H1 (cell line): ENCODE data around the gene CIB4. TPM values are rescaled to one million over a fixed set of nuclear protein-coding genes. Genes with fewer than 3 reads are reported as not detected.

ENCODE experiments used
- CTCF ChIA-PET: fragments of 300-600 bp; sonication (Branson Sonifier 250); formaldehyde crosslinking; loops from one replicate; lab custom pipeline; 2021; ENCODE audit not compliant: partially characterized antibody; lab: Charles Lee
- POLR2A ChIA-PET: fragments of 300-600 bp; sonication (Branson Sonifier 250); formaldehyde crosslinking; loops from one replicate; lab custom pipeline; 2021; ENCODE audit warnings: inconsistent platforms; ENCODE audit not compliant: partially characterized antibody; lab: Charles Lee
- DNase-seq, 2 experiments: peaks; one replicate each; pipeline versions ENCODE4 v3.0.0 to v3.0.0-alpha.2; 2010 to 2022; ENCODE audit warnings: low spot score in 2 of 2, low read depth in 1 of 2, mixed read lengths in 1 of 2
- FAIRE-seq: peaks from 2 replicates; lab custom pipeline; 2011; peaks lifted over from hg19 to GRCh38; lab: Jason Lieb, UNC
- H2AFZ ChIP-seq: 2 replicates; pipeline ENCODE4 v1.8.1; 2012; ENCODE audit warnings: low read length, inconsistent platforms
- H2AK5ac ChIP-seq: 2 replicates; pipeline ENCODE4 v1.6.1; 2013; ENCODE audit warnings: low read depth, low read length
- H2BK120ac ChIP-seq: replicated peaks from 2 replicates; pipeline ENCODE3; 2013; ENCODE audit warnings: low read depth, low read length, inconsistent platforms
- H2BK12ac ChIP-seq: 2 replicates; pipeline ENCODE4 v1.6.1; 2013; ENCODE audit warnings: low read depth, low read length
- H2BK15ac ChIP-seq: 2 replicates; pipeline ENCODE4 v1.6.1; 2013; ENCODE audit warnings: low read length
- H2BK20ac ChIP-seq: 2 replicates; pipeline ENCODE4 v1.6.1; 2013; ENCODE audit warnings: low read length
- H2BK5ac ChIP-seq: 2 replicates; pipeline ENCODE4 v1.6.1; 2013; ENCODE audit warnings: low read depth, low read length
- H3K14ac ChIP-seq: 2 replicates; pipeline ENCODE4 v1.6.1; 2013; ENCODE audit warnings: inconsistent platforms; ENCODE audit not compliant: insufficient read length
- H3K18ac ChIP-seq: 2 replicates; pipeline ENCODE4 v1.6.1; 2013; ENCODE audit warnings: low read length; ENCODE audit errors: extremely low read depth
- H3K23ac ChIP-seq: 2 replicates; pipeline ENCODE4 v1.6.1; 2013; ENCODE audit warnings: inconsistent platforms; ENCODE audit not compliant: insufficient read length
- H3K23me2 ChIP-seq: 2 replicates; pipeline ENCODE4 v1.6.1; 2013; ENCODE audit warnings: low read depth, low read length
- H3K27ac ChIP-seq: 2 replicates; pipeline ENCODE4 v1.6.1; 2011; ENCODE audit warnings: low read depth, low read length, inconsistent platforms
- H3K27me3 ChIP-seq, 4 experiments: replicated peaks in 1 of 4; 1 replicate in 1 of 4; 2 replicates in 3 of 4; pipeline versions ENCODE4 v1.6.1 to v1.8.1; 2011 to 2013; ENCODE audit warnings: low read length in 3 of 4, mild to moderate bottlenecking in 3 of 4, inconsistent platforms in 2 of 4, mixed read lengths in 2 of 4, moderate library complexity in 1 of 4; ENCODE audit not compliant: control insufficient read depth in 3 of 4, insufficient read depth in 3 of 4; ENCODE audit errors: extremely low read depth in 1 of 4
- H3K36me3 ChIP-seq, 4 experiments: 2 replicates each; pipeline versions ENCODE4 v1.6.1 to v1.8.1; 2011 to 2013; ENCODE audit warnings: mild to moderate bottlenecking in 4 of 4, low read length in 3 of 4, moderate library complexity in 2 of 4, control low read depth in 1 of 4, inconsistent platforms in 1 of 4; ENCODE audit not compliant: insufficient read depth in 4 of 4, control insufficient read depth in 2 of 4
- H3K4ac ChIP-seq: replicated peaks from 2 replicates; pipeline ENCODE3; 2013; ENCODE audit warnings: low read length, low read depth, mixed read lengths, inconsistent platforms; ENCODE audit not compliant: insufficient read length
- H3K4me1 ChIP-seq, 4 experiments: replicated peaks in 1 of 4; 1 replicate in 1 of 4; 2 replicates in 3 of 4; pipeline versions ENCODE4 v1.6.1 to v1.8.1; 2011 to 2013; ENCODE audit warnings: low read length in 3 of 4, inconsistent platforms in 2 of 4, mixed read lengths in 1 of 4; ENCODE audit not compliant: insufficient read depth in 4 of 4, control insufficient read depth in 3 of 4
- H3K4me2 ChIP-seq, 2 experiments: 2 replicates each; pipeline versions ENCODE4 v1.6.1 to v1.8.1; 2011 to 2013; ENCODE audit warnings: low read depth in 2 of 2, low read length in 2 of 2, control low read depth in 1 of 2, inconsistent platforms in 1 of 2, mild to moderate bottlenecking in 1 of 2; ENCODE audit not compliant: insufficient read depth in 1 of 2
- H3K4me3 ChIP-seq, 4 experiments: fragments of 200-600, 300-600 bp in 1 of 4; sonication (generic), shearing (Covaris generic), sonication (Bioruptor Twin) in 1 of 4; 2 replicates each; pipeline versions ENCODE4 v1.5.1 to v1.8.1; 2011 to 2016; ENCODE audit warnings: low read length in 4 of 4, low read depth in 3 of 4, control low read depth in 2 of 4, inconsistent platforms in 2 of 4, mild to moderate bottlenecking in 2 of 4, mixed read lengths in 1 of 4, moderate library complexity in 1 of 4; ENCODE audit not compliant: insufficient read depth in 2 of 4; ENCODE audit errors: extremely low read depth in 1 of 4
- H3K56ac ChIP-seq: replicated peaks from 2 replicates; pipeline ENCODE3; 2013; ENCODE audit warnings: low read depth, mild to moderate bottlenecking, mixed read lengths, low read length, inconsistent platforms; ENCODE audit not compliant: insufficient read length
- H3K79me1 ChIP-seq: 2 replicates; pipeline ENCODE4 v1.6.1; 2013; ENCODE audit warnings: low read depth, low read length, control low read depth
- H3K79me2 ChIP-seq, 2 experiments: 2 replicates each; pipeline versions ENCODE4 v1.6.1 to v1.8.1; 2012 to 2013; ENCODE audit warnings: low read length in 2 of 2, mild to moderate bottlenecking in 2 of 2, inconsistent platforms in 1 of 2; ENCODE audit not compliant: insufficient read depth in 2 of 2, control insufficient read depth in 1 of 2
- H3K9ac ChIP-seq, 4 experiments: replicated peaks in 1 of 4; 1 replicate in 1 of 4; 2 replicates in 3 of 4; pipeline versions ENCODE4 v1.6.1 to v1.8.1; 2011 to 2013; ENCODE audit warnings: low read depth in 3 of 4, low read length in 3 of 4, control low read depth in 2 of 4, mild to moderate bottlenecking in 2 of 4, moderate library complexity in 2 of 4, inconsistent platforms in 1 of 4; ENCODE audit errors: extremely low read depth in 1 of 4
- H3K9me3 ChIP-seq, 2 experiments: 2 replicates each; pipeline versions ENCODE4 v1.6.1 to v1.8.1; 2012 to 2013; ENCODE audit warnings: mild to moderate bottlenecking in 2 of 2, moderate library complexity in 2 of 2, control low read depth in 1 of 2, inconsistent platforms in 1 of 2, low read depth in 1 of 2, low read length in 1 of 2, mixed read lengths in 1 of 2; ENCODE audit not compliant: insufficient read depth in 2 of 2
- H4K20me1 ChIP-seq, 2 experiments: replicated peaks in 1 of 2; 2 replicates each; pipeline versions ENCODE3 to v1.8.1; 2011 to 2013; ENCODE audit warnings: inconsistent platforms in 2 of 2, low read length in 2 of 2, mild to moderate bottlenecking in 1 of 2; ENCODE audit not compliant: insufficient read depth in 2 of 2, control insufficient read depth in 1 of 2
- H4K5ac ChIP-seq: 2 replicates; pipeline ENCODE4 v1.6.1; 2013; ENCODE audit warnings: low read length, low read depth, mixed read lengths, inconsistent platforms; ENCODE audit not compliant: insufficient read length
- H4K8ac ChIP-seq: 2 replicates; pipeline ENCODE4 v1.8.0; 2013; ENCODE audit warnings: mild to moderate bottlenecking, moderate library complexity, low read length, inconsistent platforms; ENCODE audit not compliant: insufficient read depth; ENCODE audit errors: extremely low read depth
- H4K91ac ChIP-seq: replicated peaks from 2 replicates; pipeline ENCODE3; 2013; ENCODE audit warnings: low read length, mixed read lengths, inconsistent platforms; ENCODE audit not compliant: insufficient read length
- BRCA1 ChIP-seq: IDR thresholded peaks from 2 replicates; pipeline ENCODE4 v1.6.1; 2012; ENCODE audit warnings: low read depth, low read length, improper control_type of control experiment
- KDM1A ChIP-seq: fragments of 200-600, 300-600 bp; sonication (generic); IDR thresholded peaks from 2 replicates; pipeline ENCODE4 v1.7.1; 2016; ENCODE audit warnings: mild to moderate bottlenecking, low read length, borderline replicate concordance
- RXRA ChIP-seq: IDR thresholded peaks from 2 replicates; pipeline ENCODE4 v1.6.1; 2011; ENCODE audit warnings: low read depth, mild to moderate bottlenecking, low read length, moderate library complexity; ENCODE audit not compliant: insufficient read depth
- SP1 ChIP-seq: IDR thresholded peaks from 2 replicates; pipeline ENCODE4 v1.6.1; 2011; ENCODE audit warnings: low read depth, low read length
- SRF ChIP-seq: IDR thresholded peaks from 2 replicates; pipeline ENCODE4 v1.6.1; 2011; ENCODE audit warnings: mild to moderate bottlenecking, low read depth, low read length, moderate library complexity
- TBP ChIP-seq: IDR thresholded peaks from 2 replicates; pipeline ENCODE4 v1.6.1; 2011; ENCODE audit warnings: low read depth, low read length, improper control_type of control experiment
- WGBS, 2 experiments: shearing (Covaris generic) in 1 of 2; methylation state at CpG; one replicate each; pipeline versions ENCODE4 v1.1.6 to v1.1.7; 2013 to 2015; ENCODE audit warnings: low lambda C conversion rate in 2 of 2, mixed read lengths in 2 of 2, inconsistent platforms in 1 of 2, low coverage in 1 of 2, missing lambda C conversion rate in 1 of 2; ENCODE audit not compliant: insufficient replicate concordance in 2 of 2, insufficient coverage in 1 of 2, insufficient read length in 1 of 2; ENCODE audit errors: extremely low coverage in 1 of 2, missing lambda C conversion rate in 1 of 2; 5-methylcytosine and 5-hydroxymethylcytosine counted together
- polyA plus RNA-seq, 7 experiments: library from polyadenylated mRNA; depleted of rRNA in 3 of 7; stranded (reverse) in 5 of 7; unstranded in 2 of 7; fragments of >200 nt in 5 of 7; fragments of 200-250 nt in 2 of 7; gene quantifications; 1 replicate in 5 of 7; 2 replicates in 1 of 7; 4 replicates in 1 of 7; pipeline versions ENCODE4 v1.2.1 to v1.2.3, GENCODE V29; 2011 to 2013; ENCODE audit warnings: missing spikeins in 2 of 7, mixed read lengths in 2 of 7
- total RNA-seq: library from RNA; stranded (reverse); fragmentation: NEBNext Ultra II Directional; extraction: Animal tissue kit (Norgen Biotek cat#: 25700); gene quantifications from 2 replicates; pipeline ENCODE4 v1.2.1, GENCODE V29; 2021

The CIB4 gene
- total and polyA plus RNA-seq, 2 of the 8 experiments (the other 6 are each of a cell fraction or from before 2014, with no cell fraction given) = not detected

DNA sequence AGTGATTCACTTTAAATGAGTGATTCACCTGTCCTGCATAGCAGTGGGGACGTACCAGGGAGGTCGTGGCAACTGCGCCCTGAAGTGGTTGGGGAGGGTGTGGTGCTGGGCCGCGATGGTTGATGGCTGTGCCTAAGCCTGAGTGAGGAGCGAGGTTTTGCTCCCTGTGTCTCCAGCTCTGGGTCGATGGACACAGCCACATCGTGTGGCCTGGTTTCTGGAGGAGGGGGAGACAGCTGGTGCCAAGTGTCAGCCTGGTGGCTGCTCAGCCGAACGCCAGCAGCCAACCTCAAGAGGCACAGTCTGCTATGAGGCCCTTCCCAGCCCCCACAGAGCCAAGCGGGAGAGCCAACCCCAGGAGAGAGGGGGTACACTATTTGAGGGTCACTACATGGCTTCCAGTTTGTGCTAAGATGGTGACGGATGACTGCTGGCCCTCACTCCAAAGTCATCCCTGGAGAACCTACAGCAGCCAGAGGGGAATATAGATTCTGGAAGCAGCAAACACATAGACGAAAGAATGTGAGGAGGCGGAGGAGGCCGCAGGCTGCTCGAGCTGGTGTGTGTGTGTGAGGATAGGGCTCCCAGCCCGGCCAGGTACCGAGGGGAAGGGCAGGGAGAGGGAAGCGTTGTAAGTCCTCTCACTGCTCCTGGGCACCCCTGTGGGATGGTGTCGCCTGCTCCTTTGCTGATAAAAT lies 104.6 kb downstream of the CIB4 start:
- no peak overlapping the region for H3K18ac ChIP-seq
- 85% methylated on average over 20 of the region's 20 CpGs; no CpG with 5 or more reads in 1 of the 2 experiments for WGBS, 2 experiments
- TF ChIP-seq RXRA (no peak), TBP (no peak), SP1 (no peak), KDM1A (no peak), BRCA1 (no peak), SRF (no peak)

More for the DNA sequence above, 104.6 kb downstream of the CIB4 start:
- no peak for FAIRE-seq
- ChIA-PET CTCF (interaction anchor here (0.6 to 4.0 kb wide), 13 partner anchors 12 to 1147 kb away, joined by 3 to 23 read pairs (median 4); no protein-coding TSS in a partner anchor), POLR2A (interaction anchor here (0.6 kb wide), 1 partner anchor 508 kb away, joined by 3 read pairs; no protein-coding TSS in a partner anchor)
- H2BK15ac ChIP-seq = no peak overlapping the region
- H2BK120ac ChIP-seq = no peak overlapping the region
- H4K8ac ChIP-seq = no peak overlapping the region; the same call in 1 of the 2 replicates
- H3K4me3 ChIP-seq = no peak overlapping the region
- no peak overlapping the region for H3K56ac ChIP-seq
- no peak overlapping the region for H4K5ac ChIP-seq
- no peak overlapping the region for H3K23ac ChIP-seq
- no peak overlapping the region for H3K27ac ChIP-seq
- H2AK5ac ChIP-seq = no peak overlapping the region
- no peak overlapping the region; the same call in 1 of the 2 replicates for H2BK20ac ChIP-seq
- H3K4me1 ChIP-seq = peaks cover 2 to 5% (median 4%) of the 10 kb centered on the region in 4 experiments; a peak in 6 of 7 replicates
- no peak overlapping the region for H2BK12ac ChIP-seq
- no peak overlapping the region for H4K91ac ChIP-seq
- H3K27me3 ChIP-seq = no peaks in the 10 kb centered on the region
- no peaks in the 10 kb centered on the region for H3K9me3 ChIP-seq
- H3K14ac ChIP-seq = no peak overlapping the region
- no peaks in the 10 kb centered on the region for H3K79me2 ChIP-seq
- no peaks in the 10 kb centered on the region for H3K23me2 ChIP-seq
- H3K9ac ChIP-seq = no peak overlapping the region
- H3K79me1 ChIP-seq = no peaks in the 10 kb centered on the region
- no peak overlapping the region for H3K4me2 ChIP-seq
- H3K4ac ChIP-seq = no peak overlapping the region
- H4K20me1 ChIP-seq = no peaks in the 10 kb centered on the region
- no peak overlapping the region for H2AFZ ChIP-seq
- H2BK5ac ChIP-seq = no peak overlapping the region
- DNase-seq = no peak
- H3K36me3 ChIP-seq = no peaks in the 10 kb centered on the region
